Measurements from ENCODE around the gene OSBPL8. TPM values are rescaled to one million over a fixed set of nuclear protein-coding genes. Genes with fewer than 3 reads are reported as not detected.

Gene OSBPL8
- total and polyA plus RNA-seq, 4 donors = 6.9 to 32.5 (median 22.9) TPM

DNA sequence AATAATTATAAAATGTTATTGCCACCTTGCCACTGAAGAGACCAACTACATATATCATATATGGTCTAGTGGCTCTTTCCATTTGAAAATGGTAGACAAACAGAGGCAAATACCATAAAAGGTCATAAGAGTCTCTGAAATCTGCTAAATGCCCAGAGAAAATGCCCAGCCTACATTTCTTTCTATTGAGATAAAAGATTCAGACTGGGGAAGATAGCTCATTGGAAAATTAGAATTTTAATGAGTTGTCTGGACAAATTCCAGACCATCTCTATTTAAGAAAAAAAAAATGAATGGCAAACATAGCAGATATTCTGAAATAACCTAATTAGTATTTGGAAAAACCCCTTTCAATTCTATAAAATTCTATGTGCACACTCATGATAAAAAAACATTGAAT is 131.5 kb downstream of the OSBPL8 start:
- TF ChIP-seq FOXA2 (IDR thresholded peaks at IDR 0.05) (no peak), YY1 (IDR thresholded peaks at IDR 0.05) (no peak), RAD21 (IDR thresholded peaks at IDR 0.05) (no peak)
- Histone ChIP-seq H3K9ac (ENCODE audit: low read depth in 1 of 2, low read length in 2 of 2) (no peak overlapping the region), H3K27me3 (ENCODE audit: control insufficient read depth in 4 of 4, insufficient read depth in 4 of 4, low read length in 3 of 4) (no peaks in the 10 kb centered on the region), H3K4me3 (ENCODE audit: low read depth in 1 of 3, low read length in 3 of 3) (no peak overlapping the region), H3K9me3 (ENCODE audit: control insufficient read depth in 4 of 4, low read length in 3 of 4) (peaks cover 2 to 19% (median 6%) of the 10 kb centered on the region in 4 donors), H3K36me3 (ENCODE audit: control insufficient read depth in 4 of 4, insufficient read depth in 3 of 4, low read depth in 1 of 4, low read length in 3 of 4) (no peaks in the 10 kb centered on the region), H3K4me1 (ENCODE audit: control insufficient read depth in 4 of 4, insufficient read depth in 4 of 4, low read length in 3 of 4) (peaks cover 0 to under 1% (median 0%) of the 10 kb centered on the region in 4 donors), H3K27ac (ENCODE audit: low read depth in 1 of 2, low read length in 2 of 2) (no peak overlapping the region)
- DNase-seq (ENCODE audit: low spot score) = no peak

- Histone ChIP-seq H3K27ac (ENCODE audit: low read depth in 1 of 2, low read length in 2 of 2) (no peak overlapping the region), H3K36me3 (ENCODE audit: control insufficient read depth in 4 of 4, insufficient read depth in 3 of 4, low read depth in 1 of 4, low read length in 3 of 4) (no peaks in the 10 kb centered on the region)
- 80% methylated on average over 2 of the region's 2 CpGs for WGBS
Measured at GRCh38 chr12:76426160-76426559, 133.4 kb downstream of the OSBPL8 start.

More at GRCh38 chr12:76426160-76426559, 133.4 kb downstream of the OSBPL8 start:
- Histone ChIP-seq H3K9ac (ENCODE audit: low read depth in 1 of 2, low read length in 2 of 2) (no peak overlapping the region), H3K4me1 (ENCODE audit: control insufficient read depth in 4 of 4, insufficient read depth in 4 of 4, low read length in 3 of 4) (peaks cover 0 to 12% (median 7%) of the 10 kb centered on the region in 4 donors), H3K9me3 (ENCODE audit: control insufficient read depth in 4 of 4, low read length in 3 of 4) (peaks cover 2 to 15% (median 4%) of the 10 kb centered on the region in 4 donors), H3K27me3 (ENCODE audit: control insufficient read depth in 4 of 4, insufficient read depth in 4 of 4, low read length in 3 of 4) (no peaks in the 10 kb centered on the region), H3K4me3 (ENCODE audit: low read depth in 1 of 3, low read length in 3 of 3) (no peak overlapping the region)
- DNase-seq (ENCODE audit: low spot score) = no peak
- TF ChIP-seq FOXA1 (IDR thresholded peaks at IDR 0.05) = no peak
- TF ChIP-seq FOXA2 (IDR thresholded peaks at IDR 0.05) = no peak
- no peak for TF ChIP-seq GABPA (IDR thresholded peaks at IDR 0.05 in 1 of 2, conservative IDR thresholded peaks at IDR 0.05 in 1 of 2)
- TF ChIP-seq RXRA (IDR thresholded peaks at IDR 0.05) = no peak
- TF ChIP-seq RAD21 (IDR thresholded peaks at IDR 0.05) = no peak
- TF ChIP-seq, protein P1, sequence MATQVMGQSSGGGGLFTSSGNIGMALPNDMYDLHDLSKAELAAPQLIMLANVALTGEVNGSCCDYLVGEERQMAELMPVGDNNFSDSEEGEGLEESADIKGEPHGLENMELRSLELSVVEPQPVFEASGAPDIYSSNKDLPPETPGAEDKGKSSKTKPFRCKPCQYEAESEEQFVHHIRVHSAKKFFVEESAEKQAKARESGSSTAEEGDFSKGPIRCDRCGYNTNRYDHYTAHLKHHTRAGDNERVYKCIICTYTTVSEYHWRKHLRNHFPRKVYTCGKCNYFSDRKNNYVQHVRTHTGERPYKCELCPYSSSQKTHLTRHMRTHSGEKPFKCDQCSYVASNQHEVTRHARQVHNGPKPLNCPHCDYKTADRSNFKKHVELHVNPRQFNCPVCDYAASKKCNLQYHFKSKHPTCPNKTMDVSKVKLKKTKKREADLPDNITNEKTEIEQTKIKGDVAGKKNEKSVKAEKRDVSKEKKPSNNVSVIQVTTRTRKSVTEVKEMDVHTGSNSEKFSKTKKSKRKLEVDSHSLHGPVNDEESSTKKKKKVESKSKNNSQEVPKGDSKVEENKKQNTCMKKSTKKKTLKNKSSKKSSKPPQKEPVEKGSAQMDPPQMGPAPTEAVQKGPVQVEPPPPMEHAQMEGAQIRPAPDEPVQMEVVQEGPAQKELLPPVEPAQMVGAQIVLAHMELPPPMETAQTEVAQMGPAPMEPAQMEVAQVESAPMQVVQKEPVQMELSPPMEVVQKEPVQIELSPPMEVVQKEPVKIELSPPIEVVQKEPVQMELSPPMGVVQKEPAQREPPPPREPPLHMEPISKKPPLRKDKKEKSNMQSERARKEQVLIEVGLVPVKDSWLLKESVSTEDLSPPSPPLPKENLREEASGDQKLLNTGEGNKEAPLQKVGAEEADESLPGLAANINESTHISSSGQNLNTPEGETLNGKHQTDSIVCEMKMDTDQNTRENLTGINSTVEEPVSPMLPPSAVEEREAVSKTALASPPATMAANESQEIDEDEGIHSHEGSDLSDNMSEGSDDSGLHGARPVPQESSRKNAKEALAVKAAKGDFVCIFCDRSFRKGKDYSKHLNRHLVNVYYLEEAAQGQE (IDR thresholded peaks at IDR 0.05) = no peak
- TF ChIP-seq TAF1 (conservative IDR thresholded peaks at IDR 0.05) = no peak
- no peak for TF ChIP-seq JUND (IDR thresholded peaks at IDR 0.05)
- no peak for TF ChIP-seq YY1 (IDR thresholded peaks at IDR 0.05)
- TF ChIP-seq NR2F2 (IDR thresholded peaks at IDR 0.05) = no peak
- TF ChIP-seq, protein P2, sequence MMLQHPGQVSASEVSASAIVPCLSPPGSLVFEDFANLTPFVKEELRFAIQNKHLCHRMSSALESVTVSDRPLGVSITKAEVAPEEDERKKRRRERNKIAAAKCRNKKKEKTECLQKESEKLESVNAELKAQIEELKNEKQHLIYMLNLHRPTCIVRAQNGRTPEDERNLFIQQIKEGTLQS (IDR thresholded peaks at IDR 0.05) = no peak
- no peak for TF ChIP-seq EGR1 (IDR thresholded peaks at IDR 0.05; ENCODE audit: low read depth in 2 of 2)
- TF ChIP-seq MAX (IDR thresholded peaks at IDR 0.05) = no peak
- TF ChIP-seq HNF4G (IDR thresholded peaks at IDR 0.05) = no peak
- TF ChIP-seq HNF4A (conservative IDR thresholded peaks at IDR 0.05) = no peak
- TF ChIP-seq, protein P3, sequence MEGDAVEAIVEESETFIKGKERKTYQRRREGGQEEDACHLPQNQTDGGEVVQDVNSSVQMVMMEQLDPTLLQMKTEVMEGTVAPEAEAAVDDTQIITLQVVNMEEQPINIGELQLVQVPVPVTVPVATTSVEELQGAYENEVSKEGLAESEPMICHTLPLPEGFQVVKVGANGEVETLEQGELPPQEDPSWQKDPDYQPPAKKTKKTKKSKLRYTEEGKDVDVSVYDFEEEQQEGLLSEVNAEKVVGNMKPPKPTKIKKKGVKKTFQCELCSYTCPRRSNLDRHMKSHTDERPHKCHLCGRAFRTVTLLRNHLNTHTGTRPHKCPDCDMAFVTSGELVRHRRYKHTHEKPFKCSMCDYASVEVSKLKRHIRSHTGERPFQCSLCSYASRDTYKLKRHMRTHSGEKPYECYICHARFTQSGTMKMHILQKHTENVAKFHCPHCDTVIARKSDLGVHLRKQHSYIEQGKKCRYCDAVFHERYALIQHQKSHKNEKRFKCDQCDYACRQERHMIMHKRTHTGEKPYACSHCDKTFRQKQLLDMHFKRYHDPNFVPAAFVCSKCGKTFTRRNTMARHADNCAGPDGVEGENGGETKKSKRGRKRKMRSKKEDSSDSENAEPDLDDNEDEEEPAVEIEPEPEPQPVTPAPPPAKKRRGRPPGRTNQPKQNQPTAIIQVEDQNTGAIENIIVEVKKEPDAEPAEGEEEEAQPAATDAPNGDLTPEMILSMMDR (IDR thresholded peaks at IDR 0.05; ENCODE audit: low read depth, low read length, missing input control) = no peak
- TF ChIP-seq SP1 (IDR thresholded peaks at IDR 0.05) = no peak
- no peak for TF ChIP-seq ZBTB33 (IDR thresholded peaks at IDR 0.05)

Data from liver (tissue), 9 donors.